K562 (cell line): ENCODE measurements around the gene EPHB3. TPM values are rescaled to one million over a fixed set of nuclear protein-coding genes. Genes with fewer than 3 reads are reported as not detected.

Source experiments
- ATAC-seq: fragments of 200-7000 bp; cut with Tn5 transposase; 3 replicates; pipeline ENCODE4 v1.9.1; 2020; ENCODE audit warnings: moderate library complexity
- BruUV-seq: library from RNA; stranded (reverse); fragments of 400-500 nt; replicated peaks from 2 replicates; lab custom pipeline; 2021; lab: Mats Ljungman, UMichigan
- CTCF ChIA-PET: fragments of 300-600 bp; formaldehyde crosslinking; extraction: SDS; loops from one replicate; lab custom pipeline; 2021; ENCODE audit warnings: low intra/inter-chr PET ratio; lab: Yijun Ruan, JAX
- POLR2A ChIA-PET: fragments of 300-600, 350-650 bp; sonication (Branson Sonifier 250); formaldehyde crosslinking; extraction: SDS; loops from one replicate; lab custom pipeline; 2021; ENCODE audit warnings: antibody characterized with exemption, inconsistent platforms; lab: Yijun Ruan, JAX
- DNase-seq, 4 experiments: peaks; one replicate each; pipeline versions ENCODE4 v3.0.0 to v3.0.0-alpha.2; 2011 to 2018; ENCODE audit warnings: low spot score in 3 of 4, mixed read lengths in 3 of 4; ENCODE audit errors: extremely low read depth in 1 of 4
- FAIRE-seq: peaks from 2 replicates; lab custom pipeline; 2011; peaks lifted over from hg19 to GRCh38; lab: Jason Lieb, UNC
- H2AFZ ChIP-seq: 2 replicates; pipeline ENCODE4 v1.6.0; 2011; ENCODE audit warnings: low read depth, low read length, control low read depth, inconsistent platforms
- H3K27ac ChIP-seq: fragments of 200-600 bp; 3 replicates; pipeline ENCODE4 v1.8.0; 2011; ENCODE audit warnings: low read depth, mild to moderate bottlenecking, control low read depth, inconsistent platforms, low read length, moderate library complexity, mixed read lengths; ENCODE audit errors: extremely low read depth
- H3K27me3 ChIP-seq, 2 experiments: fragments of 300-600 bp in 1 of 2; 2 replicates in 1 of 2; 3 replicates in 1 of 2; pipeline versions ENCODE4 v1.6.0 to v1.8.0; 2011; ENCODE audit warnings: inconsistent platforms in 2 of 2, low read length in 2 of 2, mild to moderate bottlenecking in 1 of 2, mixed read lengths in 1 of 2, moderate library complexity in 1 of 2; ENCODE audit not compliant: control insufficient read depth in 2 of 2, insufficient read depth in 2 of 2
- H3K36me3 ChIP-seq: fragments of 300-600 bp; 3 replicates; pipeline ENCODE4 v1.8.0; 2011; ENCODE audit warnings: mild to moderate bottlenecking, low read length, inconsistent platforms; ENCODE audit not compliant: control insufficient read depth, insufficient read depth
- H3K4me1 ChIP-seq, 2 experiments: fragments of 200-600 bp in 1 of 2; replicated peaks in 1 of 2; 2 replicates in 1 of 2; 3 replicates in 1 of 2; pipeline versions ENCODE4 v1.5.1 to v1.8.0; 2011; ENCODE audit warnings: inconsistent platforms in 2 of 2, low read length in 2 of 2, mild to moderate bottlenecking in 1 of 2, mixed read lengths in 1 of 2, moderate library complexity in 1 of 2; ENCODE audit not compliant: control insufficient read depth in 2 of 2, insufficient read depth in 2 of 2
- H3K4me2 ChIP-seq: 2 replicates; pipeline ENCODE4 v1.6.1; 2011; ENCODE audit warnings: low read length, control low read depth, inconsistent platforms, mixed read lengths; ENCODE audit not compliant: insufficient read depth
- H3K4me3 ChIP-seq: fragments of 200-600 bp; sonication (generic), shearing (Covaris generic); 2 replicates; pipeline ENCODE4 v1.5.1; 2016; ENCODE audit warnings: control low read depth, inconsistent platforms
- H3K79me2 ChIP-seq: fragments of 200-600 bp; 3 replicates; pipeline ENCODE4 v1.8.0; 2011; ENCODE audit warnings: low read length, inconsistent platforms; ENCODE audit not compliant: control insufficient read depth, insufficient read depth
- H3K9ac ChIP-seq, 2 experiments: 2 replicates each; pipeline versions ENCODE4 v1.6.0 to v1.6.1; 2011; ENCODE audit warnings: low read depth in 2 of 2, low read length in 2 of 2, control low read depth in 1 of 2, inconsistent platforms in 1 of 2, mild to moderate bottlenecking in 1 of 2, mixed read lengths in 1 of 2; ENCODE audit not compliant: insufficient read depth in 1 of 2
- H3K9me1 ChIP-seq: one replicate; pipeline ENCODE4 v1.6.0; 2011; ENCODE audit warnings: inconsistent platforms, mild to moderate bottlenecking, low read length, moderate library complexity; ENCODE audit not compliant: control insufficient read depth, insufficient read depth
- H3K9me3 ChIP-seq: replicated peaks from 2 replicates; pipeline ENCODE4 v1.5.1; 2011; ENCODE audit warnings: low read depth, low read length, inconsistent platforms; ENCODE audit not compliant: control insufficient read depth, insufficient read depth
- H4K20me1 ChIP-seq: replicated peaks from 2 replicates; pipeline ENCODE4 v1.6.1; 2011; ENCODE audit warnings: low read length, inconsistent platforms, mixed read lengths; ENCODE audit not compliant: control insufficient read depth, insufficient read depth
- BRCA1 ChIP-seq, 2 experiments: fragments of 450-650 bp in 1 of 2; sonication (generic) in 1 of 2; formaldehyde crosslinking in 1 of 2; IDR thresholded peaks; 2 replicates each; pipeline versions ENCODE4 v1.5.0 to v1.6.1; 2017 to 2020; ENCODE audit warnings: mild to moderate bottlenecking in 1 of 2, missing genetic modification reagents in 1 of 2
- ZNF407 ChIP-seq: fragments of 450-650 bp; IDR thresholded peaks from 2 replicates; pipeline ENCODE4 v1.6.1; 2016; ENCODE audit warnings: low read depth
- WGBS: fragments of 100-300 bp; shearing (Covaris generic); methylation state at CpG from one replicate; pipeline ENCODE4 v1.1.6; 2016; ENCODE audit warnings: low coverage, mixed read lengths; ENCODE audit not compliant: insufficient coverage; ENCODE audit errors: missing lambda C conversion rate; 5-methylcytosine and 5-hydroxymethylcytosine counted together
- in situ Hi-C: fragments of 300-500 bp; cut with MboI; formaldehyde crosslinking; loops from 4 replicates; pipeline ENCODE4 v1.15.0; 2018; ENCODE audit warnings: inconsistent platforms, mixed read lengths
- intact Hi-C: fragments of 100-400 bp; cut with micrococcal nuclease; formaldehyde crosslinking; loops from 2 replicates; pipeline ENCODE4 v1.14.2; 2022
- polyA plus RNA-seq, 8 experiments: library from polyadenylated mRNA; depleted of rRNA in 4 of 8; stranded (reverse) in 5 of 8; unstranded in 3 of 8; fragments of >200 nt; fragmentation: Nextera tagmentation in 2 of 8; fragmentation: Illumina TruSeq in 1 of 8; extraction: Ambion mirVana in 2 of 8; extraction: Trizol in 1 of 8; gene quantifications; 2 replicates each; pipeline versions ENCODE4 v1.2.1 to v1.2.3, GENCODE V29; 2011 to 2014; ENCODE audit warnings: inconsistent platforms in 1 of 8, missing spikeins in 1 of 8
- total RNA-seq, 7 experiments: library from RNA; depleted of rRNA in 6 of 7; stranded (reverse); fragments of >200 nt in 6 of 7; fragmentation: Illumina TruSeq in 2 of 7; extraction: Trizol in 2 of 7; gene quantifications; 2 replicates each; pipeline versions ENCODE4 v1.2.1 to v1.2.3, GENCODE V29; 2011 to 2021; ENCODE audit warnings: low replicate concordance in 1 of 7

EPHB3 gene
- total and polyA plus RNA-seq, 9 of the 15 experiments (the other 6 are each of a cell fraction or from before 2014, with no cell fraction given): not detected

- CTCF ChIA-PET: no interaction called here
- Histone ChIP-seq H3K4me1 (peaks cover 0 to 14% of the 10 kb centered on the region in 2 experiments; a peak in 2 of 5 replicates), H3K27me3 (peaks cover 17 to 54% of the 10 kb centered on the region in 2 experiments; a peak in 4 of 5 replicates), H3K4me3 (no peak overlapping the region), H3K4me2 (no peak overlapping the region), H3K9me1 (no peaks in the 10 kb centered on the region), H3K27ac (no peak overlapping the region), H3K9me3 (no peaks in the 10 kb centered on the region), H3K79me2 (no peaks in the 10 kb centered on the region), H3K36me3 (no peaks in the 10 kb centered on the region), H3K9ac (no peak overlapping the region), H2AFZ (no peak overlapping the region), H4K20me1 (peaks cover 12% of the 10 kb centered on the region)
- ATAC-seq: no peak
- intact Hi-C loops (no loop called here), in situ Hi-C loops (no loop called here)
- FAIRE-seq: no peak
- WGBS: 4% methylated on average over 8 of the region's 8 CpGs
- BruUV-seq: no TSS peak
- POLR2A ChIA-PET: no interaction called here
- TF ChIP-seq ZNF407: no peak
- no peak for TF ChIP-seq BRCA1 (IDR thresholded peaks at IDR 0.05)
- no peak for TF ChIP-seq BRCA1 (CRISPR knock-in tag; IDR thresholded peaks at IDR 0.05)
- no peak for DNase-seq
Observed at GRCh38 chr3:184586851-184587250, 25.3 kb downstream of the EPHB3 start.
